Peyer's patch (tissue), 4 donors: ENCODE results near the gene C4orf50. TPM values are rescaled to one million over a fixed set of nuclear protein-coding genes. Genes with fewer than 3 reads are reported as not detected.

ENCODE experiments used
- DNase-seq, 3 donors: peaks; one replicate each; pipeline ENCODE4 v3.0.0-alpha.2; 2017 to 2019
- H3K27ac ChIP-seq, 4 donors: fragments of 200-600 bp; sonication (generic); one replicate each; pipeline ENCODE4 v1.5.1; 2016 to 2019
- H3K27me3 ChIP-seq, 2 donors: fragments of 200-600 bp; sonication (generic); one replicate each; pipeline ENCODE4 v1.5.1; 2019
- H3K36me3 ChIP-seq, 3 donors: fragments of 200-600 bp; sonication (generic); one replicate each; pipeline ENCODE4 v1.5.1; 2016 to 2019
- H3K4me1 ChIP-seq, 4 donors: fragments of 200-600 bp; sonication (generic); one replicate each; pipeline ENCODE4 v1.5.1; 2016 to 2019
- H3K4me3 ChIP-seq, 4 donors: fragments of 200-600 bp; sonication (generic); 1 replicate in 3 of 4; 2 replicates in 1 of 4; pipeline ENCODE4 v1.5.1; 2016 to 2019; ENCODE audit warnings: mild to moderate bottlenecking in 1 of 4
- H3K9me3 ChIP-seq, 4 donors: fragments of 200-600 bp; sonication (generic); one replicate each; pipeline ENCODE4 v1.5.1; 2016 to 2019; ENCODE audit warnings: mild to moderate bottlenecking in 1 of 4
- POLR2A ChIP-seq, 2 donors: fragments of 450-650 bp; IDR thresholded peaks; one replicate each; pipeline ENCODE4 v1.5.1; 2017; ENCODE audit warnings: antibody characterized with exemption in 2 of 2, mild to moderate bottlenecking in 2 of 2, moderate library complexity in 2 of 2
- total RNA-seq, 4 donors: library from RNA; depleted of rRNA; stranded (reverse); fragments of >200 nt; gene quantifications; one replicate each; pipeline ENCODE4 v1.1.0, GENCODE V29; 2016
- TF ChIP-seq, protein P1 (sequence below), 6 experiments: fragments of 450-650 bp in 4 of 6; fragments of 200-600 bp in 2 of 6; sonication (generic) in 1 of 6; IDR thresholded peaks; one replicate each; pipeline ENCODE4 v1.5.1; 2017 to 2019; ENCODE audit warnings: antibody characterized with exemption in 6 of 6, mild to moderate bottlenecking in 3 of 6, moderate library complexity in 1 of 6

The C4orf50 gene
- total RNA-seq, 4 donors from 2014 or later, result 0.19 to 0.83 (median 0.40) TPM; not detected in 1

DNA sequence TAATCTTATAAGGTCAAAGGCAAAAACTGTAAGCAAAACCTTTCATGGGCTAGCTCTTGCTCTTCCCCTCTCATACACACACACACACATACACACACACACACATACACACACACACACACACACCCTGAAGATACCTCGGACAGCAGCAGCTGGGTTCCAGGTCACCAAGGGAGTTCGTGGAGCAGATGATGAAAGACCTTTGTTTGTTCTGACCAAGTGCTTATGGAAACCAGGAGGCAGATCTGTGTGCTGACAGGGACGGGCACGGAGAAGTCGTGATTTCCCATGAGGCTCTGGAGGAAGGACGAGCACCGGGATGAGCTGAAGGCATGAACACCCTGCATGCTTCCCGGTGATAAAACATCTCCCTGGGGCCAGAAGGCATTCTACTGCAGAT is 90.0 kb downstream of the C4orf50 start:
- TF ChIP-seq, protein P1, sequence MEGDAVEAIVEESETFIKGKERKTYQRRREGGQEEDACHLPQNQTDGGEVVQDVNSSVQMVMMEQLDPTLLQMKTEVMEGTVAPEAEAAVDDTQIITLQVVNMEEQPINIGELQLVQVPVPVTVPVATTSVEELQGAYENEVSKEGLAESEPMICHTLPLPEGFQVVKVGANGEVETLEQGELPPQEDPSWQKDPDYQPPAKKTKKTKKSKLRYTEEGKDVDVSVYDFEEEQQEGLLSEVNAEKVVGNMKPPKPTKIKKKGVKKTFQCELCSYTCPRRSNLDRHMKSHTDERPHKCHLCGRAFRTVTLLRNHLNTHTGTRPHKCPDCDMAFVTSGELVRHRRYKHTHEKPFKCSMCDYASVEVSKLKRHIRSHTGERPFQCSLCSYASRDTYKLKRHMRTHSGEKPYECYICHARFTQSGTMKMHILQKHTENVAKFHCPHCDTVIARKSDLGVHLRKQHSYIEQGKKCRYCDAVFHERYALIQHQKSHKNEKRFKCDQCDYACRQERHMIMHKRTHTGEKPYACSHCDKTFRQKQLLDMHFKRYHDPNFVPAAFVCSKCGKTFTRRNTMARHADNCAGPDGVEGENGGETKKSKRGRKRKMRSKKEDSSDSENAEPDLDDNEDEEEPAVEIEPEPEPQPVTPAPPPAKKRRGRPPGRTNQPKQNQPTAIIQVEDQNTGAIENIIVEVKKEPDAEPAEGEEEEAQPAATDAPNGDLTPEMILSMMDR (IDR thresholded peaks at IDR 0.05), result no peak
- no peak for TF ChIP-seq POLR2A (IDR thresholded peaks at IDR 0.05)
- no peak for DNase-seq
- Histone ChIP-seq H3K4me3 (no peak overlapping the region), H3K27me3 (no peaks in the 10 kb centered on the region), H3K27ac (no peak overlapping the region), H3K9me3 (no peaks in the 10 kb centered on the region), H3K4me1 (no peaks in the 10 kb centered on the region), H3K36me3 (no peaks in the 10 kb centered on the region)

DNA sequence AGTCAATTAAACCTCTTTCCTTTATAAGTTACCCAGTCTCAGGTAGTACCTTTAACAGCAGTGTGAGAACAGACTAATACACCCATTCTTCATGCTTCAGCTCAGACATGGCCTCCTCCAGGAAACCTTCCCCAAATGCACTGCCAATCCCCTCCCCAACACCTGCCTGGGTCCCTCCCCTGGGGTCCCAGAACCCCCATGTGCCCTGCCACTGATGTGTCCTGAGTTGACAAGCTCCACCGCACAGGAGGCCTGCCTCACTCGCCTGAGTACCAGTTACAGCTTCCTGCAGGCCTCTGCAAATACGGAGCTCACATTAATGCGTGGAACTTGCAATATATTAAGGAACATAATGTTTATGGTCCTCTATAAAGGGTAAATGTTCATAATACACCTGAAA is 90.5 kb downstream of the C4orf50 start:
- H3K4me3 ChIP-seq, result no peak overlapping the region
- no peaks in the 10 kb centered on the region for H3K9me3 ChIP-seq
- TF ChIP-seq, protein P1 (IDR thresholded peaks at IDR 0.05), result no peak
- no peak for TF ChIP-seq POLR2A (IDR thresholded peaks at IDR 0.05)
- no peaks in the 10 kb centered on the region for H3K36me3 ChIP-seq
- no peaks in the 10 kb centered on the region for H3K4me1 ChIP-seq
- DNase-seq, result no peak
- H3K27ac ChIP-seq, result no peak overlapping the region
- no peaks in the 10 kb centered on the region for H3K27me3 ChIP-seq

DNA sequence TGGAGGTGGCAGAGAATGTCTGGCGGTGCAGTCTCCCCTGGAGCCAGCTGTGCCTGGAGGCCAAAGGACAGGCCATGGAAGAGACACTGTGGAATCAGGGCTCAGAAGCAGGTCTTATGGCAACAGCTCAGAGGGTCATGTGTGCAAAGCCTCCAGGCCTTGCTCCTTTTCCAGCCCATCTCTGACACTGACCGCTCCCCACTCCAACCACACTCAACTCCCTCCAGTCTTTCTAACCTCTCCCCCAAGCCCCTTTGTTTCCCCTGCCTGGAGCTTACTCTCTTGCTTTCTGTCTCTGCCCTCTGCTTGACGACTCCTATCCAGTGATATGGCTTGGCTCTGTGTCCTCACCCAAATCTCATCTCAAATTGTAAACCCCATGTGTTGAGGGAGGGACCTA is 91.1 kb downstream of the C4orf50 start:
- H3K9me3 ChIP-seq, result no peaks in the 10 kb centered on the region
- H3K4me3 ChIP-seq, result no peak overlapping the region
- no peaks in the 10 kb centered on the region for H3K4me1 ChIP-seq
- no peaks in the 10 kb centered on the region for H3K27me3 ChIP-seq
- H3K36me3 ChIP-seq, result no peaks in the 10 kb centered on the region
- TF ChIP-seq, protein P1 (IDR thresholded peaks at IDR 0.05), result no peak
- no peak for TF ChIP-seq POLR2A (IDR thresholded peaks at IDR 0.05)
- no peak overlapping the region for H3K27ac ChIP-seq
- no peak for DNase-seq

DNA sequence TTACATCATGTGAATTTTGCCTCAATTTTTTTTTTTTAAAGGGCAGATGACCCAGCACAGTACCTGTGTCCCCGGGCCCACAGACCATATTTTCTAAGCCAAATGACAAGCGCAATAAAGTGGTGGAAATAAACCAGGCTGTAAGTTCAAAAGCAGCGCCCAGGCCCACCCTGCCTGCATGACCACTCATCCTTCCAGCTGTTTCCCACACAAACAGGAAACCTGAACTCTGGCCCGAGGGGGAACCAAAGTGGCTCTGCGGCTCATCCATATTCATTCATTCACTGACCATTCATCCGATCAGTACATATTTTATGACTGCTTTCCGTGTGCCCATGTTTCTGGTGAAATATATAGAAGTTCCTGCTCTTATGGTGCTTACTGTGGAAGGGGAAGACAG is 91.6 kb downstream of the C4orf50 start:
- no peak overlapping the region for H3K27ac ChIP-seq
- no peaks in the 10 kb centered on the region for H3K9me3 ChIP-seq
- H3K27me3 ChIP-seq, result no peaks in the 10 kb centered on the region
- H3K4me3 ChIP-seq, result no peak overlapping the region
- H3K36me3 ChIP-seq, result no peaks in the 10 kb centered on the region
- H3K4me1 ChIP-seq, result no peaks in the 10 kb centered on the region
- no peak for TF ChIP-seq POLR2A (IDR thresholded peaks at IDR 0.05)
- TF ChIP-seq, protein P1 (IDR thresholded peaks at IDR 0.05), result no peak
- DNase-seq, result no peak

DNA sequence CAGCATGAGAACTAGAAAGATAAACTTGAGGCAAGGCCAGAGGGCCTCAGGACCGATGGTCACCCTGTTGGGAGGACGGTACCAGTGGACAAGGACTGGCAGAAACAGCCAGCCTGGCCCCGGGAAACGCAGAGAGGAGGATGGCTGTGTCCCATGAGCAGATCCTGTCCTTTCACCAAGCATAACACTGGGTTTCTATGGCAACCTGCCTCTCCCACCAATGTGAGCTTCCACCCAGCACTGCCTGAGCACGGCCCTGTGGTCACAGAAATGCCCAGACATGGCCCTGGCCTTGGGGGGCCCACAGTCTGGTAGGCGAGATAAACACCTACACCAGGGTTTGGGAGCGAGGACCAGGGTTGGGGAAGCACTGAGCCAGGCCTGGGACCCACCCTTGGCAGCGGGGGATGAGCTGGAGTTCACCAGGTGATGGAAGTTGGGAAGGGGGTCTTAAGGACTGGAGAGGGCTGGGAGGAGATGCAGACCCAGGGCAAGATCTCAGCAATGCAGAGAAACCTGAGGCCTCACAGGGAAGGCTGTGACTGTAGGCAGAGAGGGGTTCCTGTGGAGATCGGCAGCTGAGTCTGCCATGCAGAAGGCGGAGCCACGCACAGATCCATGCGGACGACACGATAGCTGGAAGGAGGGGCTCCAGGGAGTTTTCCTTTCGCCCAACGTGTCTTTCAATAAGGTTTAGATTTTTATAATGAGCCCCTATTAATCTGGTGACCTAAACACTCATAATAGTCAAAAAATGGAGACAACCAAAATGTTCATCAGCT is 92.6 kb downstream of the C4orf50 start:
- H3K27ac ChIP-seq, result no peak overlapping the region
- H3K4me1 ChIP-seq, result no peaks in the 10 kb centered on the region
- H3K4me3 ChIP-seq, result no peak overlapping the region
- no peaks in the 10 kb centered on the region for H3K36me3 ChIP-seq
- no peaks in the 10 kb centered on the region for H3K27me3 ChIP-seq
- TF ChIP-seq, protein P1 (IDR thresholded peaks at IDR 0.05), result no peak
- TF ChIP-seq POLR2A (IDR thresholded peaks at IDR 0.05), result no peak
- no peaks in the 10 kb centered on the region for H3K9me3 ChIP-seq
- DNase-seq, result no peak
